Endothelial cell of umbilical vein (primary cell): Measurements from ENCODE around the gene SLC25A22. TPM values are rescaled to one million over a fixed set of nuclear protein-coding genes. Genes with fewer than 3 reads are reported as not detected.

Source experiments
- BruUV-seq: library from RNA; stranded (reverse); fragments of 400-500 nt; replicated peaks from 2 replicates; lab custom pipeline; 2021; lab: Mats Ljungman, UMichigan
- CTCF ChIA-PET: fragments of 300-600, 350-600 bp; sonication (Branson Sonifier 250); formaldehyde crosslinking; loops from one replicate; lab custom pipeline; 2021; ENCODE audit warnings: antibody characterized with exemption, inconsistent platforms; lab: Charles Lee
- POLR2A ChIA-PET: fragments of 300-600, 350-600 bp; sonication (Branson Sonifier 250); formaldehyde crosslinking; loops from one replicate; lab custom pipeline; 2021; ENCODE audit warnings: antibody characterized with exemption, inconsistent platforms; lab: Charles Lee
- DNase-seq: peaks from one replicate; pipeline ENCODE4 v3.0.0-alpha.2; 2011; ENCODE audit warnings: low read depth, low spot score
- FAIRE-seq: peaks from 2 replicates; lab custom pipeline; 2011; peaks lifted over from hg19 to GRCh38; lab: Jason Lieb, UNC
- H2AFZ ChIP-seq: 2 replicates; pipeline ENCODE4 v1.6.0; 2012; ENCODE audit warnings: low read depth, low read length, control low read depth, inconsistent platforms
- H3K27ac ChIP-seq: 2 replicates; pipeline ENCODE4 v1.5.1; 2011; ENCODE audit warnings: low read depth, mild to moderate bottlenecking, control low read depth, low read length, moderate library complexity; ENCODE audit not compliant: insufficient read depth
- H3K27me3 ChIP-seq, 2 experiments: 2 replicates each; pipeline versions ENCODE4 v1.6.0 to v1.6.1; 2011; ENCODE audit warnings: low read length in 2 of 2, mixed read lengths in 1 of 2; ENCODE audit not compliant: control insufficient read depth in 2 of 2, insufficient read depth in 2 of 2
- H3K36me3 ChIP-seq, 2 experiments: 2 replicates in 1 of 2; 3 replicates in 1 of 2; pipeline ENCODE4 v1.5.1; 2011; ENCODE audit warnings: low read length in 2 of 2, mild to moderate bottlenecking in 1 of 2, moderate library complexity in 1 of 2; ENCODE audit not compliant: control insufficient read depth in 2 of 2, insufficient read depth in 2 of 2; ENCODE audit errors: extremely low read depth in 1 of 2
- H3K4me1 ChIP-seq: 3 replicates; pipeline ENCODE4 v1.5.1; 2011; ENCODE audit warnings: mild to moderate bottlenecking, low read length; ENCODE audit not compliant: control insufficient read depth, insufficient read depth; ENCODE audit errors: extremely low read depth
- H3K4me2 ChIP-seq: 2 replicates; pipeline ENCODE4 v1.6.1; 2011; ENCODE audit warnings: low read length, control low read depth, mixed read lengths; ENCODE audit not compliant: insufficient read depth
- H3K4me3 ChIP-seq, 3 experiments: fragments of 200-600 bp in 1 of 3; sonication (generic), shearing (Covaris generic) in 1 of 3; replicated peaks in 1 of 3; 2 replicates each; pipeline ENCODE4 v1.5.1; 2011 to 2016; ENCODE audit warnings: control low read depth in 3 of 3, low read length in 3 of 3, mild to moderate bottlenecking in 2 of 3, inconsistent platforms in 1 of 3, low read depth in 1 of 3, moderate library complexity in 1 of 3; ENCODE audit not compliant: insufficient read depth in 1 of 3
- H3K79me2 ChIP-seq: 2 replicates; pipeline ENCODE4 v1.6.0; 2012; ENCODE audit warnings: low read length, inconsistent platforms; ENCODE audit not compliant: control insufficient read depth, insufficient read depth
- H3K9ac ChIP-seq: replicated peaks from 2 replicates; pipeline ENCODE3; 2011; ENCODE audit warnings: low read length, control low read depth; ENCODE audit not compliant: insufficient read depth; ENCODE audit errors: extremely low read depth
- H3K9me1 ChIP-seq: replicated peaks from 3 replicates; pipeline ENCODE4 v1.6.0; 2011; ENCODE audit warnings: mild to moderate bottlenecking, low read length; ENCODE audit not compliant: control insufficient read depth, insufficient read depth; ENCODE audit errors: extremely low read depth
- H3K9me3 ChIP-seq: replicated peaks from 2 replicates; pipeline ENCODE4 v1.5.1; 2012; ENCODE audit warnings: low read length, inconsistent platforms; ENCODE audit not compliant: control insufficient read depth, insufficient read depth
- H4K20me1 ChIP-seq: replicated peaks from 2 replicates; pipeline ENCODE3; 2011; ENCODE audit warnings: mild to moderate bottlenecking, low read length; ENCODE audit not compliant: control insufficient read depth, insufficient read depth; ENCODE audit errors: extremely low read depth
- FOS ChIP-seq: IDR thresholded peaks from 2 replicates; pipeline ENCODE4 v1.6.1; 2011; ENCODE audit warnings: mild to moderate bottlenecking, low read length, moderate library complexity, borderline replicate concordance; ENCODE audit not compliant: insufficient read depth
- GATA2 ChIP-seq: IDR thresholded peaks from 2 replicates; pipeline ENCODE4 v1.7.0; 2011; ENCODE audit warnings: low read depth, mild to moderate bottlenecking, moderate library complexity, mixed read lengths, low read length; ENCODE audit not compliant: insufficient read length, insufficient read depth
- MYC ChIP-seq: IDR thresholded peaks from one replicate; pipeline ENCODE4 v1.6.1; 2011; ENCODE audit warnings: mild to moderate bottlenecking, low read depth, low read length
- POLR2A ChIP-seq: IDR thresholded peaks from 2 replicates; pipeline ENCODE4 v1.6.1; 2012; ENCODE audit warnings: low read depth, mild to moderate bottlenecking, control low read depth, low read length
- dilution Hi-C: fragments of 300-500 bp; cut with MboI; formaldehyde crosslinking; loops from one replicate; pipeline ENCODE4 v1.15.0; 2019; ENCODE audit warnings: low sequenced_read_pairs; ENCODE audit not compliant: extremely low pct_ligation_motif_present
- intact Hi-C: fragments of 100-400 bp; cut with micrococcal nuclease; formaldehyde crosslinking; loops from one replicate; pipeline ENCODE4 v1.10.0; 2022
- polyA plus RNA-seq, 4 experiments: library from polyadenylated mRNA; depleted of rRNA in 3 of 4; stranded (reverse) in 3 of 4; unstranded in 1 of 4; fragments of >200 nt; gene quantifications; 2 replicates each; pipeline versions ENCODE4 v1.2.1 to v1.2.3, GENCODE V29; 2011 to 2012; ENCODE audit warnings: missing spikeins in 1 of 4
- total RNA-seq: library from RNA; stranded (reverse); gene quantifications from 2 replicates; pipeline ENCODE4 v1.2.3, GENCODE V29; 2021
- TF ChIP-seq, protein P1 (sequence below), 2 donors: IDR thresholded peaks; 1 replicate in 1 of 2; 2 replicates in 1 of 2; pipeline ENCODE4 v1.5.1; 2011; ENCODE audit warnings: low read length in 2 of 2, mild to moderate bottlenecking in 2 of 2, moderate library complexity in 2 of 2, control low read depth in 1 of 2, inconsistent platforms in 1 of 2, low read depth in 1 of 2; ENCODE audit not compliant: insufficient read depth in 1 of 2; ENCODE audit errors: extremely low read depth in 1 of 2
- TF ChIP-seq, protein P2 (sequence below): IDR thresholded peaks from 2 replicates; pipeline ENCODE4 v1.6.1; 2011; ENCODE audit not compliant: insufficient read depth, insufficient read length

SLC25A22 gene
- total and polyA plus RNA-seq, 2 donors (not counting 3 experiments of a cell fraction or from before 2014, with no cell fraction given), result 24.5 to 24.9 TPM

DNA sequence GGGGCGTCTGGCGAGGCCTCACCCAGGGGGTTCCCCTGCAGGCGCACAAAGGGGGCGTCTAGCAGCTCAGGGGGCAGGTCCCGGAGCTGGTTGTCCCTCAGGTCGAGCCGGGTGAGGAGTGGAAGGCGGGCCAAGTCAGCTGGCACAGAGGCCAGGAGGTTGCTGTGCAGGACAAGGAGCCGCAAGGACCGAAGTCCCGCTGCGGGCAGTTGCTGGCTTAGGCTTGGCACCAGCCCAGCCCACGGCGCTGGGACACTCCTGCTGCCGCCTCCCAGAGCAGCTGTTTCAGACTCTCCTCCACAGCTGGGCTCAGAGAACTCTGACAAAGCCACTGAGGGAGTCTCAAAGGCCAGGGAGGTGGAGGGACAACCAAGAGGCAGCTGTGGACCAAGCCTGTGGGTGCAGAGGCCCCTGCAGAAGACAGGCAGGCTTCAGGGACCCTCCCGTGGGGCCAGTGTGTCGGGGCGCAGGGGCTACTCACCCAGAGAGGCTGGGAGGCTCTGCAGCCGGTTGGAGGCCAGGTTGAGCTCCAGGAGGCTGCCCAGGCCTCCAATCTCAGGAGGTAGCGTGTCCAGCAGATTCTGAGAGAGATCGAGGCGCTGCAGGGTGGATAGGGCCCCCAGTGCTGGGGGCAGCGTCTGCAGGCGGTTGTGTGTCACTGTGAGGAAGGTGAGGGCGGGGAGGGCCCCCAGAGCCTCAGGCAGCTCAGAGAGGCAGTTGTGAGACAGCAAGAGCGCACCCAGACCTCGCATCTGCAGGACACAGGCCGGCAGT is 4.8 kb upstream of the SLC25A22 start:
- peaks cover 3% of the 10 kb centered on the region for H3K79me2 ChIP-seq
- H4K20me1 ChIP-seq, result no peaks in the 10 kb centered on the region
- H3K36me3 ChIP-seq, result peaks cover 0 to 20% of the 10 kb centered on the region in 2 experiments
- no peak overlapping the region for H3K27ac ChIP-seq
- no peak overlapping the region for H3K4me3 ChIP-seq
- no peak overlapping the region for H3K4me2 ChIP-seq
- H3K27me3 ChIP-seq, result no peaks in the 10 kb centered on the region
- DNase-seq (no peak), FAIRE-seq (no peak)
- intact Hi-C loops, result no loop called here
- TF ChIP-seq, protein P1, sequence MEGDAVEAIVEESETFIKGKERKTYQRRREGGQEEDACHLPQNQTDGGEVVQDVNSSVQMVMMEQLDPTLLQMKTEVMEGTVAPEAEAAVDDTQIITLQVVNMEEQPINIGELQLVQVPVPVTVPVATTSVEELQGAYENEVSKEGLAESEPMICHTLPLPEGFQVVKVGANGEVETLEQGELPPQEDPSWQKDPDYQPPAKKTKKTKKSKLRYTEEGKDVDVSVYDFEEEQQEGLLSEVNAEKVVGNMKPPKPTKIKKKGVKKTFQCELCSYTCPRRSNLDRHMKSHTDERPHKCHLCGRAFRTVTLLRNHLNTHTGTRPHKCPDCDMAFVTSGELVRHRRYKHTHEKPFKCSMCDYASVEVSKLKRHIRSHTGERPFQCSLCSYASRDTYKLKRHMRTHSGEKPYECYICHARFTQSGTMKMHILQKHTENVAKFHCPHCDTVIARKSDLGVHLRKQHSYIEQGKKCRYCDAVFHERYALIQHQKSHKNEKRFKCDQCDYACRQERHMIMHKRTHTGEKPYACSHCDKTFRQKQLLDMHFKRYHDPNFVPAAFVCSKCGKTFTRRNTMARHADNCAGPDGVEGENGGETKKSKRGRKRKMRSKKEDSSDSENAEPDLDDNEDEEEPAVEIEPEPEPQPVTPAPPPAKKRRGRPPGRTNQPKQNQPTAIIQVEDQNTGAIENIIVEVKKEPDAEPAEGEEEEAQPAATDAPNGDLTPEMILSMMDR (IDR thresholded peaks at IDR 0.05; ENCODE audit: extremely low read depth in 1 of 2, insufficient read depth in 1 of 2, low read depth in 1 of 2, low read length in 2 of 2), result no peak
- no peak for TF ChIP-seq MYC
- no peak for TF ChIP-seq FOS
- TF ChIP-seq, protein P2, sequence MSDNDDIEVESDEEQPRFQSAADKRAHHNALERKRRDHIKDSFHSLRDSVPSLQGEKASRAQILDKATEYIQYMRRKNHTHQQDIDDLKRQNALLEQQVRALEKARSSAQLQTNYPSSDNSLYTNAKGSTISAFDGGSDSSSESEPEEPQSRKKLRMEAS, result no peak
- no peak for TF ChIP-seq GATA2
- no peak for TF ChIP-seq POLR2A
- no TSS peak for BruUV-seq
- no peaks in the 10 kb centered on the region for H3K9me3 ChIP-seq
- H2AFZ ChIP-seq, result no peak overlapping the region
- ChIA-PET POLR2A (no interaction called here), CTCF (interaction anchor here (0.6 kb wide), 1 partner anchor 72 kb away, joined by 3 read pairs; no protein-coding TSS in a partner anchor)
- no peaks in the 10 kb centered on the region for H3K9me1 ChIP-seq
- peaks cover 15% of the 10 kb centered on the region for H3K4me1 ChIP-seq
- dilution Hi-C loops, result no loop called here
- H3K9ac ChIP-seq, result no peak overlapping the region
